GM19397 (cell line): ENCODE results near the gene POLR2F.

Experiments
- ATAC-seq: cut with Tn5 transposase; IDR thresholded peaks from one replicate; pipeline ENCODE4 v1.9.1; 2021; ENCODE audit warnings: mild to moderate bottlenecking, moderate library complexity; ENCODE audit not compliant: unreplicated experiment

The POLR2F gene

GRCh38 chr22:37979782-37980181 lies 26.3 kb downstream of the POLR2F start:
- ATAC-seq: no peak

DNA sequence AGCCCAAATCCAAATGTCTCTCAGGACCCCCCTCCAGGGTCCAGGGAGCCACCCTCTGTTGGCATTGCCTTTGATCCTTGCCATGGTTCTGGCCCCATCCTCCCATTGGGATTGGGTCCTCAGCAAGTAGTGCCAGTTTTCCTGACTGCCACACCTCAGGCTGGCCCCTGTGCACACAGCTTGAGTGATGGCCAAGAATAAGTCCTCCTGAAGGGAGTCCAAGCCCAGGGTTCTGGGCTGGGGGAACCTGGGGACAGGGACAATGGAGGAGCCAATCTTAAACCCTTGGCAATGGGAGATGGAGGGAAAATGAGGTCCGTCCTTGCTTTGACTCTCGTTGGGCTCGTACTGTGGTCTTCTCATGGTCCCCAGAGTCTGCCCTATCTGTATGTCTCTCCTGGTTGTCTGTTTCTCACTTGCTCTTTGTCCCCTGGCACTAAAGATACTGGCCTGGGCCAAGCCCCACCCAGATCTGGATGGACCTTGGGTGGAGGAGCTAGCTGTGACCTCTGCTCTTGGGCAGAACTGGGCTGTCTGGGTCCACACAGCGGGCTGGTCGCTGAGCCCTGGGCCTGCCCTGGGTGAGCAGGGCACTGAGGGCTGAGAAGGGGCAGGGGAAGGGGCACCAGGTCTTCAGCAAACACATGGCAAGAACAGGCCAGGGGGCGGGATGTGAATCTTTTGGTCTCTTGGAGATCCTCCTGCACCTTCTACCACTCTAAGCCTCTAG lies 27.9 kb downstream of the POLR2F start:
- no peak for ATAC-seq

- ATAC-seq: no peak
These were observed 28.8 kb downstream of the POLR2F start for GRCh38 chr22:37982151-37982785.

- ATAC-seq: no peak
These were observed 29.7 kb downstream of the POLR2F start for GRCh38 chr22:37982938-37983859.

GRCh38 chr22:37983860-37984791 lies 30.6 kb downstream of the POLR2F start, which contains the start of gene SOX10:
SOX10 (minus strand) TSS chr22:37984555; CDS start chr22:37983784, 771 bp downstream.
- ATAC-seq: no peak

DNA sequence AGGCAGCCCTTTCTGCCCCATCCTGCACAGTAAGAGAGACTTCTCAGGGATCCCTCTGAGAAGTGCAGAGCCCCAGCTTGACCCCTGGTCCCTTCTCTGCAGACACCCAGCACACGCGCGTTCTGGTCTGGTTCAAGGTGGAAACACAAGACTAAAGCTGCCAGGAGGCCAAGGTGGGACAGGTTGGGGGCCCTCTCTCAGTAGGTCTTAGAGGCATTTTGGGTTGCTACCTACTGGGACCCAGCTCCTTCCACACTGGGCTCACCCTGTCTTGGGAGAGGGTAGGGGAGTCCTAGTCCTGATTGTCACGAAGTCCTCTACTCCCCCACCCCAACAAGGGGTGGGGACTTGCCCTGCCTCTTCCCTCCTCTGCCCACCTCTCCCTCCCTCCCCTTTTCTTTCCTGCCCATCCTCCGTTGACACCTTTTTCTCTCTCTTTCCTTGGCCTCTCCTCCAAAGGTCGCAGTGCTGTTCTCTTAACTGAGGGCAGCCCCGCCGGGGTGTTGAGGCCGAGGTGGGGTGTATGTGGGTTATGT lies 31.6 kb downstream of the POLR2F start:
- ATAC-seq: no peak

DNA sequence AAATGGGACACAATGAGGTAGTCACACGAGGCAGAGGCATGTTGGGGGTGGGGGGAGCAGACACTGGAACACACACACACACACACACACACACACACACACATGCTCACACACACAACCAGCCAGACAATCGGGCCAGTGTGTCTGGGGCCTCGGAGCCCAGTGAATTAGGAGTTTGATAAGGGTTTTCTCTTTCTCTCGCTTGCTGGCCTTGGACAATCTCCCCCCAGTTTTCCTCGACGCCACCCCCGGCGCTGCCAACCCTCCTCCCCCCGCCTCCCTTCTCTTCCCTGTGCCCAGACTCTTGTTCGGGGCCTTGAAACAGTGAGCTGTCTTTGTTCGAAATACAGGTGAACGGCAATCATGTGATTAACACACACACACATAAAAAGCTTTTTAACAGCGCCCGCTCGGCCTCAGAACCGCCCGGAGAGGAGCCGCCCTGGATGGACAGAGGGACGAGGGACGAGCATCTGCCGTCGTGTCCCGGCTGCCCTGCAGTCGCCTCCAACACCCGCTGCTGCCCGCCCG lies 32.3 kb downstream of the POLR2F start:
- no peak for ATAC-seq

DNA sequence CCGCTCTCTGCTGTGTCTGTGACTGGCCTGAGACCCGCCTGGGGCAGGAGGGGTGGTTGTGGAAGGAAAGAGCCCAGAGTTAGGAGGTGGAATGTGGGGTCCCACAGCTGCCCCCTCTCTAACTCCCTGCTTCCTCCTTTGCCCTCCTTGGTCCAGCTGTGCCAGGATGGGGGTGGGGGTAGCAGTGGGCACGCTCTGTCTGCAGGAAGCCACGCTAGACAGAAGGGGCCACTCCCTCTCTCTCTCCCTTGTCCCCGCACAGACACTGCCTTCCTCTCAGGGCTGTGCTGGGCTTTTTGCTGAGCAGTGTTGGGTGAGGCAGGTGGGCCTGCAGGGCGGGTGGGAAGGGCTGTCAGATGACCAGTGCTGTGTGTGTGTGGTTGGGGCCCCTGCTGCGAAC lies 32.9 kb downstream of the POLR2F start:
- no peak for ATAC-seq

- ATAC-seq: no peak
These were observed 35.9 kb downstream of the POLR2F start for GRCh38 chr22:37989146-37990045.

DNA sequence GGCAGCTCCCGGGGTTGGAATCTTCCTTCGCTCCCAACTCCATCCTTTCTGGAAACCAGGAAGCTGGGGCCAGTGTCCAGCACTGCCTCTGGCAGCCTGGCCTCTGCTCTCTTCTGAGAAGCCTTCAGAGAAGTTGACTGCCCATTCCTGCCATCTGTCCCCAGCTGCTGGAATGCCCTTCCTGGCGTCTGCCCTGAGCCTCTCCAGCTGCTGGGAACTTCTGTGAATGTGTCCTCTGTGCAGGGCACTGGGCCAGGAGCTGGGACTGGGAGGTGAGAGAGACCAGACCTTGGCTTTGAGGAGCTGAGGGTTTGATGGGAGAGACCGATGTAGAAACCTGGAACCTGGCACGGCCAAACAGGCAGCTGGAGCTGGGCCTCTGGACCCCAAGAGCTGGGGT lies 36.8 kb downstream of the POLR2F start:
- ATAC-seq: no peak

DNA sequence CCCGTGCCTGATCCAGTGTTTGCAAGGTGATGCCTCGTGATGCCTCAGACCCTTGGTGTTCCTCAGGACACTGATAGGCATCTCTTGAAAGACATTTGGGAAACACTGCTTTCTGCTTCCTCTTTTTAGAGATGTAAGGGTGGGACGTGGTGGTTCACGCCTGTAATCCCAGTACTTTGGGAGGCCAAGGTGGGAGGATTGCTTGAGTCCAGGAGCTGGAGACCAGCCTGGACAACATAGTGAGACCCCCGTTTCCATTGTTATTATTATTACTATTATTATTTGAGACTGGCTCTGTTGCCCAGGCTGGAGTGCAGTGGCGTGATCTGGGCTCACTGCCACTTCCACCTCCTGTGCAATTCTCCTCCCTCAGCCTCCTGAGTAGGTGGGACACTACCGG lies 37.4 kb downstream of the POLR2F start:
- no peak for ATAC-seq

GRCh38 chr22:37991731-37992442 lies 38.4 kb downstream of the POLR2F start:
- no peak for ATAC-seq

GRCh38 chr22:37994049-37994448 lies 40.5 kb downstream of the POLR2F start:
- no peak for ATAC-seq

DNA sequence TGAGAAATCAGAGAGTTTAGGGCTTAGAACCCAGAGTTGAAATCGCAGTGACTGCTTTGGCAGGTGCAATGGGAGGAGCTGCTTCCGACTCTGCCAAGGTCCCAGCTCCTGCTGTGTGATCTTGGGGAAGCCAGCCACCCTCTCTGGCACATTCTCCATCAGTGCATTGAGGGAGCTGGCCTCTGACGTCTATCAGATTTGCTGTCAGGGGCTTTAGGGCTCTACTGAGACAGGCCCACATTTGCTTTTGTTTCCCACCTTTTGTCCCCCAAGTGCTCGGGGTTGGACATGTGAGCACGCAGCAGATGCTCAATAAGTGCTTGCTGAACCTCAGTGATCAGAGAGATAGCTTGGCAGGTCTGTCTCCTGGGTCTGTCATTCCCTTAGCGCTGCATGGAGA lies 41.5 kb downstream of the POLR2F start:
- no peak for ATAC-seq

GRCh38 chr22:37995460-37995859 lies 42.0 kb downstream of the POLR2F start:
- ATAC-seq: no peak

DNA sequence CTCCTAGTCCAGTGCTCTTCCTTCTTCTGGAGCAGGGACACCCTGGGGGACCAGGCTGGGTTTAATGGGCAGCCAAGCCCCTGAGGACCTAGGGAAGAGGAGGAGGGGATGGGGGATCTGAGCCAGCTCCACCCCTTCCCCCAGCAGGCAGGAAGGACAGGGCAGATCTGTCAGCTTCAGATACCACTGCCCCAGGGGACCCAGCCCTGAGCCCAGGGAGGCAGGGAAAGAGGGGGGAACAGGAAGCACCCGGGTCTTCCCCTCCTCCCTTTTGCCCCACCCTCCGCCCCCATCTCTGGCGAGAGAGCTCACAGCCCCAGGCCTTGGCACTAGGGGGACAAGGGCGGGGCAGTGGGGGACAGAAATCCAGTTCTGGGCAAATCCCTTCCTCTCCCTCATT lies 42.6 kb downstream of the POLR2F start:
- no peak for ATAC-seq

- no peak for ATAC-seq
These were observed 43.2 kb downstream of the POLR2F start for GRCh38 chr22:37996515-37997246.

- ATAC-seq: no peak
These were observed 45.0 kb downstream of the POLR2F start for GRCh38 chr22:37998543-37998942.
